ENCODE measurements around the gene SNAP29.
"Not testable (repeated sequence)": the region's sequence is repeated elsewhere in the genome, so short reads cannot be mapped to it uniquely, and the experiment has no call there.

Gene SNAP29

DNA sequence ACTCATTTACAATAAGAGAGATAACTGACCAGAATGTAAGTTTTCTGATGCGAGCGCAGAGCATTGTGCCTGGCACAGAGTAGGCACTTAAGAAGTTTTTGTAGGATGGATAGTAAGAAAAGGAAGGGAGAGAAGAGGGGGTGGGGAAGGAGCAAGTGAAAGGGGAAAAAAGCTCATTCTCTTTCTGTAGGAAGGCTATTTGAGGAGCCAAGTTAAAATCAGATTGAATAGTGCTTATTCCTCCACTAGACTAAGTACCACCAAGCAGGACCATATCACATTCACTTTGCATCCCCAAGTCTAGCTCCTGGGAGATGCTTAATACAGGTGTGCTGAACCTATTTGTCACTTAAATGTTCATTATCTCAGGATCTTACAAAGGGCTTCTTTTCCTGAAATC lies 44.3 kb downstream of the SNAP29 start:
- FAIRE-seq = no peak

DNA sequence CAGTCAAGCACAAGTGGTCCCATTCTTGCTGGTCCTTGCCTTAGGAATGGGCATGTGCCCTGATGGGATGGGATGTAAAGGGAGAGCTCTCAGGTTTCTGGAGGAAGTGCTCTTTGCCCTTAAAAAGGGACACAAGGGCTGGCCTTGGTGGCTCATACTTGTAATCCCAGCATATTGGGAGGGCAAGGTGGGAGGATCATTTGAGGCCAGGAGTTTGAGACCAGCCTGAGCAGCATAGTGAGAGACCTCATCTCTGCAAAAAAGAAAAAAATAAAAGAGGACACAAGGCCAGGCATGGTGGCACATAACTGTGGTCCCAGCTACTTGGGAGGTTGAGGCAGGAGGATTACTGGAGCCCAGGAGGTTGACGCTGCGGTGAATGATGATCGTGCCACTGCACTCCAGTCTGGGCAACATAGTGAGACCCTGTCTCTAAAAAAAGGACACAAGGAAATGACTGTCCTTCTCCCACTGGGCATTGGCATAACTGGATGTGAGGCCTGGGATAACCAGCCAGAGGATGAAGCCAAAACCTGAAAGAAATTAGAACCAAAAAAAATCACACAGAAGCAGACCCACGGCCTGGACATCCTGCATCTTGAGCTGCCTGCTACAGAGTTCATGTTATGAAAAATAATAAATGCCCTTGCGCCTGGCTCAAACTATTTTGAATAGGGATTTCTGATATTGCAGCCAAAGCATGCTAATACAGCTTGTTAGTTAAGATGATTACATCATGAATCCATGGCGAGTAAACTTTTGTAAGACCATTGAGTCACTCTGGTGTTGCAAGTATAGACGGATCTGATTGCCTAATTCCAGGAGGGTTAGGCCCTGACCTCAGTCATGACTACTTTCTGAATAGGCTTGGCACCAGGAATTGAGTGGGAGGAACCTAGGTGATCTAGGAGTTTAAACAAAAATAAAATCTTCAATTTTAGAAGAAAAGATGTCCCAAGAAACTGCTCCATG lies 45.5 kb downstream of the SNAP29 start:
- no peak for FAIRE-seq

DNA sequence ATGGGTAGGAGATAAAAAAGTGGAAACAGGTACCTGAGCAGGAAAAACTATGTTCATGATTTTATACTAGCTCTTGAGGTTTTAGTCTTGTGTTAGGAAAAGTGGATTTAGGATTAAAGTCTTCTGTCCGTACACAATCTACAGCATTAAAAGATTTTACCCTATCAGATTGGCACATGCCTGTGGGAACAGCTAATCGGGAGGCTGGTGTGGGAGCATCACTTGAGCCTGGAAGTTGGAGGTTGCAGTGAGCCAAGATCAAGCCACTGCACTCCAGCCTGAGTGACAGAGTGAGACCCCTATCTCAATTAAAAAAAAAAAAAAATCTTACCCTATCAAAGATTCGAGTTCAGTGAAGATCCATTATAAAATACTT lies 46.2 kb downstream of the SNAP29 start:
- FAIRE-seq = no peak

DNA sequence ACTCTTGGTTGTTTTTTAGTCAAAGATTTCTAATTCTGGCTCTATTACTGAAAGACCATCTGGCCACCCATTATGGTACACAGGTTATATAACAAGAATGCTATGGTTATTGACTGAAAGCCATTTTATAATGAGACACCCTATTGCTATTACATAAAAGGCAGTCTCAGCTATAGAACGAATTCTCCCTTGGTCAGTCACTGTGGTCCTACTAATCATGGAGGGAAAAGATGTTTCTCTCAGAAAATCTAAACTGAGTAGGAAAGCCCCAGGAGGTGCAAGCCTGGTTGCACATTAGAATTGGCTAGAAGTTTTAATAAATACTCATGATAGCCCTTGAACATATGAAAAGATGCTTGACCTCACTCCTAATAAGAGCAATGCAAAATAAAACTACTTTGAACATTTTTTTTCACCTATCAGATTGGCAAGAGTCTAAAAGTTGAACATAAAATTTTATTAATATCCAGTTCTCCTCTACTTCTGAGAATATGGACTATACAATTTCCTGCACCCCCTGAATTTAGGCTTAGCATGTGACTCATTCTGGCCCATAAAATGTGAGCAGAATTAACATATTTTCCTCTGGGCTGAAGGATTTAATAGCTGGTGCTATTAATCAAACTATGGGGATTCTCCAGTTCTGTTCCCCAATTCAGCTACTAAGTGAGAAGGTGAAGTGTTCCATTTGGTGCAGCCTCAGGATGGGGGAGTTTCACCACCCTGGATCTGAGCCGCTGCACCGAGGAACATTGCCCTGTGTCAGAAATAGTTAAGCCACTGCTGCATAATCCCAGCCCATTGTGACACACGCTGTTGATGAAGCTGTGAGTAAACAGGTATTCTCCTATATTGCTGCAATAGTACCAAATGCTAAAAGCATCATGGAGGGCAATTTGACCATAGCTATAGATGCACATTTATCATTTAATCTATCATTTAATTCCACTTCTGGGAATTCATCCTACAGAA lies 46.9 kb downstream of the SNAP29 start:
- FAIRE-seq = no peak

DNA sequence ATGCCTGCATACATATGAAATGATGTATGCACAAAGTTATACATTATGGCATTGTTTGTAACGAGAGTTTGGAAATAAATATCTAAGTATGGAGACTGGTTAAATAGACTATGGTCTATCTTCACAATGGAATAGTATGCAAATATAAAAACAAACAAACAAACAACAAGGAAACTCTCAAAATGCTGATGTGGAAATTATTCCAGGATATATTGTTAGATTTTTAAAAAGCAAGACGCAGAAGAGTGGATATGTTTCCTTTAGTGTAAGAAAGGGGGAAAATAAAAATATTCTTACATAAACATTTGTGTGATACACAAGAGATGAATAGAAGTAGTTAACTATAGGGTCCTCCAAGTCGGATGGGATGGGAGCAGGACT lies 47.6 kb downstream of the SNAP29 start:
- FAIRE-seq = no peak

DNA sequence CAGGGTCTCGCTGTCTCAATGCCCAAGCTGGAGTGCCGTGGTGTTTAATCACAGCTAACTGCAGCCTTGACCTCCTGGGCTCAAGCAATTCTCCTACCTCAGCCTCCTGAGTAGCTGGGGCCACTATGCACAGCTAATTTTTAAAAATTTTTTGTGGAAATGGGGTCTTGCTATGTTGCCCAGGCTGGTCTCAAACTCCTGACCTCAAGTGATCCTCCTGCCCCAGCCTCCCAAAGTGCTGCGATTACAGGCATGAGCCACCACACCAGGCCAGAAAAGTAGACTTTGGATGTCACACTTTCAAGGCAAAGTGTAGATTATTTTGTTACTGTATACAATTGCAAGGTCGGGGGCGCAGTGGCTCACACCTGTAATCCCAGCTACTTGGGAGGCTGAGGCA lies 49.9 kb downstream of the SNAP29 start:
- FAIRE-seq = not testable (repeated sequence)

DNA sequence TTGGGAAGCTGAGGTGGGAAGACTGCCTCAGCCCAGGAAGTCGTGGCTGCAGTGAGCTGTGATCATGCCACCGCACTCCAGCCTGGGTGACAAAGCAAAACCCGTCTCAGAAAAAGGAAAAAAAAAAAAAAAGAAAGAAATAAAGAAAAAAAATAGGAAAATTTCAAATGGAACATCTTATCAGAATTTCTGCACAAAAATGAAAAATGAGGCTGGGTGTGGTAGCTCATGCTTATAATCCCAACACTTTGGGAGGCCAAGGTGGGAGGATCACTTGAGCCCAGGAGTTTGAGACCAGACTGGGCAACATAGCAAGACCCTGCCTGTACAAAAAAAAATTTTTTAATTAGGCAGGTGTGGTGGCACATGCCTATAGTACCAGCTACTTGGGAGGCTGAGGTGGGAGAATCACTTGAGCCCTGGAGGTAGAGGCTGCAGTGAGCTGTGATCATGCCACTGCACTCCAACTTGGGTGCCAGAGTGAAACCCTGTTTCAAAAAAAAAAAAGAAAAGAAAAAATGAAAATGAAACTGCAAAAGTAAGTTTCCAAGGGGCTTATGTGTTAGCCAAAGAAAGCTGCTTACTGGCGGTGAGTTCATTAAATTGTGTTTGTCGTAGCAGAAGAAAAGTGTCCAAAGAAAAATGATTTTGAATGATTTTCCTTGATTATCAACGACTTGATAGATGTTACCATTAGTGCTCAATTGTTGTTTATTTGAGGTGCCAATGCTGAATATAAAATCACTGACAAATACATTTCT lies 50.9 kb downstream of the SNAP29 start:
- FAIRE-seq = no peak

DNA sequence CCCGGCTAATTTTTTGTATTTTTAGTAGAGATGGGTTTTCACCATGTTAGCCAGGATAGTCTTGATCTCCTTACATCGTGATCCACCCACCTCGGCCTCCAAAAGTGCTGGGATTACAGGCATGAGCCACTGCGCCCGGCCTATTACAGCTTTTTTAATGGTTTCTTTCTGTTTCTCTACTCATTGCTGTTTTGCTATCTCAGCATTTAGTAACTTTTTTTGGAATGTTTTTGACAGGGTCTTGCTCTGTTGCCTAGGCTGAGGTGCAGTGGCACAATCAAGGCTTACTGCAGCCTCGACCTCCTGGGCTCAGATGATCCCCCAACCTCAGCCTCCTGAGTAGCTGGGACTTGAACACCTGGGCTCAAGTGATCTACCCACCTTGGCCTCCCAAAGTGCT lies 53.7 kb downstream of the SNAP29 start:
- FAIRE-seq = no peak

DNA sequence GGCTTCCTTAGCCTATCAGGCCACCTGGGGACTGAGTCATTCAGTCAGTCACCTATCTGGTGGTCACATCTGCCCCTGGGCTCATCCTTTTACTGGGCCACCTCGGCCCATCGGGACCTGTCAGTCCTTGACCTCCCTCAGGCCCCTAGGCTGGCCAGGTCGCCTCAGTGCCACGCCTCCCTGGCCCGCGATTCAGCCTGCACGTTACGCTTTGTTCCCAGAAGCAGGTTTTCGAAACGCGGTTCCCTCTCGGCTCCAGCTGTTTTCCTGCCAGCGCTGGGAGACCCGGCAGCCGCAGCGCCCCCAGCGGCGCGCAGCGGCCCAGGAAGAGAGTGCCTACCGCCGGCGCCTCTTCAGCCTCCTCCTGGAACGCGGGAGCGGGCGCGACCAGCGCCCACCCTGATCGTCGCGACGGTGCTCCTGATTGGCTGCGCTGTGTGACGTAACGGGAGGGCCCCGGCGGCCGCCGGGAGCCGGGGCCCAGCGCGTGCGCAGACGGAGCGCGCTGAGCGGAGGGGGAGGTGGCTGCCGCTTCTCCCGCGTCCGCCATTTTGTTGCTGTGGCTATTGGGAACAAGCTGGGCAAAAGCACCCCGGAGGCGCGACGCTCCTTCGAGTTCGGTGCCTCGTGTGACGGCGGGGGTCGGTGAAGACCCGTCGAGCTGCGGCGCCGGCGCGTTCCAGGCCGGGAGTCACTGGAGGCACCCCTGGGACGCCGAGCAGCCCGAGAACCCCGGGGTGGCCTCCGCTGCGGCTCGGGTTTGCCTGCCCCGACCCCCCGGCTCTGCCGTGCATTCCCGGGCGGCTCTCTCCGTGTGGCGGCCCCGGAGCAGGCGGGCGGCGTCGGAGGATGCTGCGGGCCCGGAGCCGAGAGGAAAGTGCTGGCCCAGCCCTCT lies 58.4 kb downstream of the SNAP29 start, which contains the start of gene CRKL:
TSS of gene CRKL (plus strand) at position 492 of the 895 bp plus-strand sequence. CDS start 528 bp downstream, outside the sequence.
- no peak for FAIRE-seq

DNA sequence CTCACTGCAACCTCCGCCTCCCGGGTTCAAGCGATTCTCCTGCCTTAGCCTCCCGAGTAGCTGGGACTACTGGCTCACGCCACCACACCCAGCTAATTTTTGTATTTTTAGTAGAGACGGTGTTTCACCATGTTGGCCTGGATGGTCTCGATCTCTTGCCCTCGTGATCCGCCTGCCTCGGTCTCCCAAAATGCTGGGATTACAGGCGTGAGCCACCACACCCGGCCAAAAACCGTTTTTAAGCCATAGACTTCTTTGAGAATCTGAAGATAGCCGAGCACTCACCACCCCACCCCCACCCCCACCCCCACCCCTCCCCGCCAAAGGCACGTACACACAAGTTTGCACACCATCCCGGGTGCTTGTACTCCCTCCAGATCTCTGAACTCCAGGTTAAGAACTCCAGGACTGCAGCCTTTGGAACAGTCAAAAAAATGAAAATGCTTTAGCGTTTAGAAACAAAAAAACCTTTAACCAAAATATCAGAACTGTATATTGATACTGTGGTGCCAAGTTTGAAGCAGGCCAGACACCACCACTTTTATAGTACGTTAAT lies 59.9 kb downstream of the SNAP29 start:
- no peak for FAIRE-seq

DNA sequence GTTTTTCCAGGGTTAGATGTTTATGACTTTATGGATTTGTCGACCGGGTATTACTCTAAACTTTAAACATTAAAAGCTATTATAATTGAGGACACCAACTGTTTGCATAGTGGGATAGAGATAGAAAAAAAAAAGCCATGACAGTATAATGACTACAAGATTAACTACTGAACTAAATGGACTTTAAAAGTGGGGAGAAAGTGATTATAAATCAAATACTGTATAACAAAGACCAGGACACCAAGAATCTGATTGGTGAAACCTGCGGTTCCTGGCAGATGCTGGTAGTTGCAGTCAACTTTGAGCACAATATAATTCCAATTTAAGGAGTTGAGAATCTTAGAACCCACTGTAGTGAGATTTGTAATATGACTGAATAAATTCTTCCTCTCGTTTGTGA lies 60.9 kb downstream of the SNAP29 start:
- no peak for FAIRE-seq

DNA sequence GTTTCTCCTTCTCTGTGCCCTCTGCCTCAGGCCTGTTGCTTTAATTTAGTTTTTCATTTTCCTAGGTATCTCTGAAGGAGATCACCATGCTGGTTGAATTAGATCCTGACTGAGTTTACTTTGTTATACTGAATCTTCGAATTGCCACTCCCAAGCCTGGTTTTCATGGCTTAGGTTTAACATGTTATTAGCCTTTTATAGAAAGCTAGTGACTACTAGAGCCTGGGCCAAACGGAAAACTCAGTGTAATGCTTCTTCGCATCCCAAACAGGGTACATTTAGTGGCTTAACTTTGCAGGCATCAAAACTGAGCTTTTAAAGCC lies 62.0 kb downstream of the SNAP29 start:
- FAIRE-seq = no peak

DNA sequence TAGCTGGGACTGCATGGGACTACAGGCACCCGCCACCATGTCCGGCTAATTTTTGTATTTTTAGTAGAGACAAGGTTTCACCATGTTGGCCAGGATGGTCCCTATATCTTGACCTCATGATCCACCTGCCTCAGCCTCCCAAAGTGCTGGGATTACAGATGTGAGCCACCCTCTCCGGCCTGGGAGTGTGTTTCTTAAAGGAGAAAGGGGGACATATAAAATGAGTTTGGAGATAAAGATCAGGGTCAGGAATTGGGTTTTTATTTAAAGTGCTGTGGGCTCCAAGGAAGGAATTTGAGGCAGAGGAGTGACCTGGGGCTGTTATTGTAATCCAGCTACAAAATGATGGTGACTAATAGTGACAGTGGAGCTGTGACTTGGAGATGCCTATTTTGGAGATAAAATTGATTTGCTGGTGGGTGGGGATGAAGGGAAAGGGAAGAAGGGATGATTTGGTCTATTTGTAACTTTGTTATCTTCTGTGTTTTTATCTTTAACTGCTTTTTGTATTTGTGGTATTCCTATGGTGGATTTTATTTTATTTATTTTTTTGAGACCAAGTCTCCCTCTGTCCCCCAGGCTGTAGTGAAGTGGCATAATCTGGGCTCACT lies 63.4 kb downstream of the SNAP29 start:
- FAIRE-seq = no peak

DNA sequence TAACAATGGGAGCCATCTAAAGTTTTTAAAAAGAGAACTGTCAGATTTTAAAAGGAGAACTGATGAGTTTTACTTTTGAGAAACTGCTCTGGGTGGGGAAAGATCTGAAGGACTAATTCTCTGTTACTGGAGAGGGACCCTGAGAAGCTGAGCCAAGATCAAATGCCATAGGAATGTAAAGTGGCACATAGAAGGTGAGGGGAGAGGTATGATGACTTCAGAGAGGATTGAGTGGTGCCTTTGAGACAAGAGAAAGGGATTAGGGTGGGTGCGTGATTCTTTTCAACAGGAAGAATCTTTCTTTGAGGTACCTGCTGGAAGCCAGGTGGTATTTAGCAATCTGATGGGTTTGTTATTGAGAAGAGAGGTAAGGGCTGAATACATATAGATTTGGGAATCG lies 67.4 kb downstream of the SNAP29 start:
- no peak for FAIRE-seq

DNA sequence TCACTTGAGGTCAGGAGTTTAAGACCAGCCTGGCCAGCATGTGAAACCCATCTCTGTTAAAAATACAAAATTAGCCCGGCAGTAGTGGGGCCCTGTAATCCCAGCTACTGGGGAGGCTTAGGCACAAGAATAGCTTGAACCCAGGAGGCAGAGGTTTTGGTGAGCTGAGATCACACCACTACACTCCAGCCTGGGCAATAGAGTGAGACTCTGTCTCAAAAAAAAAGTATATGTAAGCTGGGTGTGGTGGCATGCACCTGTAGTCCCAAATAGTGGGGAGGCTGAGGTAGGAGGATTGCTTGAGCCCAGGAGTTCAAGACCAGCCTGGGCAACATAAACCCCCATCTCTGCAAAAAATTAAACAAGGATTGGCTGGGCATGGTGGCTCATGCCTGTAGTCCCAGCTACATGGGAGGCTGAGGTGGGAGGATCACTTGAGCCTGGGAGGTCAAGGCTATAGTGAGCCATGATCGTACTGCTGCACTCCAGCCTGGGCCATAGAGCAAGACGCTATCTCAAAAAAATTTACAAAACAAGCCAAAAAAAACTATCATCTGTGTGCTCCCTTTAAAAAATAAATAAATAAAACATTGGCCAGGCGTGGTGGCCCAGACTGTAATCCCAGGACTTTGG lies 69.2 kb downstream of the SNAP29 start:
- FAIRE-seq = no peak

DNA sequence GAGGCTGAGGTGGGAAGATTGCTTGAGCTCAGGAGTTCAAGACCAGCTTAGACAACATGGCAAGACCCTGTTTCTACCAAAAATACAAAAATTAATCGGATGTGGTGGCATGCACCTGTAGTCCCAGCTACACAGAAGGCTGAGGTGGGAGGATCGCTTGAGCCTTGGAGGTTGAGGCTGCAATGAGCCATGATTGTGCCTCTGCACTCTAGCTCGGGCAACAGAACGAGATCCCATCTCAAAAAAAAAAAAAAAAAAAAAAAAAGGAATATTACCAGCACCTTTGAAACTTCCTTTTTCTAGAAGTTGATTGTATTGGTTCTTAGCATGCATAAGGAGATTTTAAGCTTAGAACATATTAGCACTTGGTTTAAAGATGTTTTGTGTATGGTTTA lies 69.8 kb downstream of the SNAP29 start:
- FAIRE-seq = no peak

DNA sequence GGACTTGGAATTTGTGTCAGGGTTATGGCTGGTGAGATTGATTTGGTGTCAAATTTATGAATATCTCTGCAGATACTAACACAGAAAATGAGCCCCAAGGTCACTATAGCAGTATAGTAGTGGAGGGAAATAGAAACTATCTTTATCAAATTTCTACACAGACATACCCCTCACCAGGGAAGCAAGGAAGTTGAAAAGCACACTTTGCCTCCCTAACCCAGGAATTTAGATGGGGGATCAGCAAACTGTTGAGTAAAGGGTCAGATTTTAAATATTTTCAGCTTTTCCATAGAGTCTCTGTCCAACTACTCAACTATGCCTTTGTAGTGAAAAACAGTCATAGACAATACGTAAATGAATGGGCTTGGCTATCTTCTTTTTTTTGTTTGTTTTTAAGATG lies 71.2 kb downstream of the SNAP29 start:
- no peak for FAIRE-seq

DNA sequence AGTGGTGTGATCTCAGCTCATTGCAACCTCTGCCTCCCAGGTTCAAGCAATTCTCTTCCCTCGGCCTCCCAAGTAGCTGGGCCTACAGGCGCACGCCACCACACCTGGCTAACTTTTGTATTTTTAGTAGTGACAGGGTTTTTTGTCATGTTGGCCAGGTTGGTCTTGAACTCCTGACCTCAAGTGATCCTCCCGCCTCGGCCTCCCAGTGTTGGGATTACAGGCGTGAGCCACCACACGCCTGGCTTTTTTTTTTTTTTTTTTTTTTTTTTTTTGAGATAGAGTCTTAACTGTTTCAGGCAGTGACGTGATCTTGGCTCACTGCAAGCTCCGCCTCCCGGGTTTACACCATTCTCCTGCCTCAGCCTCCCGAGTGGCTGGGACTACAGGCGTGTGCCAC lies 71.6 kb downstream of the SNAP29 start:
- not testable (repeated sequence) for FAIRE-seq

DNA sequence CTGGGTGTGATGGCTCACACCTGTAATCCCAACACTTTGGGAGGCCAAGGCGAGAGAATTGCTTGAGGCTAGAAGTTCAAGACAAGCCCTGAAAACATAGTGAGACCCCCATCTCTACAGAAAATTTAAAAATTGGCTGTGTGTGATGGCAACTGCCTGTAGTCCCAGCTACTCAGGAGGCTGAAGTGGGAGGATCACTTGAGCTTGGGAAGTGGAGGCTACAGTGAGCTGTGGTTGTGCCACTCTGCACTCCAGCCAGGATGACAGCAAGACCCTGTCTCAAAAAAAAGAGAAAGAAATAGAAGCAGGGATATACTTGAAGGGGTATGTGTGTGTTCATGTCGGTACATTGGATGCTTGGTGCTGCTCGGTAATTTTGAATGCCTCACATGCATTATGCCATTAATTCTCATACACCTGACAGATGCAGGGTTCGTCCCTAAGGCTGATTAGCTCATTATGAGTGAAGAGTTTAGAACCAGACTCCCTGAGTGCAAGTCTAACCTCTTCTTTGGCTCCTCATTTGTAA lies 72.4 kb downstream of the SNAP29 start:
- FAIRE-seq = no peak

DNA sequence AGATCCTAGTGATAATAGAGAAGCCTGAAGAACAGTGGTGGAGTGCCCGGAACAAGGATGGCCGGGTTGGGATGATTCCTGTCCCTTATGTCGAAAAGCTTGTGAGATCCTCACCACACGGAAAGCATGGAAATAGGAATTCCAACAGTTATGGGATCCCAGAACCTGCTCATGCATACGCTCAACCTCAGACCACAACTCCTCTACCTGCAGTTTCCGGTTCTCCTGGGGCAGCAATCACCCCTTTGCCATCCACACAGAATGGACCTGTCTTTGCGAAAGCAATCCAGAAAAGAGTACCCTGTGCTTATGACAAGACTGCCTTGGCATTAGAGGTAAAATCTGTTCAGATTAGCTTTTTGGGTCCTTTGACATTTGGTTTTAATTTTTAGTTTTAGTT lies 75.1 kb downstream of the SNAP29 start:
- FAIRE-seq = no peak
